Islet precursor cell (in vitro differentiated cells): Measurements from ENCODE around the gene NR4A1.

ENCODE experiments used
- DNase-seq: peaks from one replicate; pipeline ENCODE4 v3.0.0-alpha.2; 2018

The NR4A1 gene

DNA sequence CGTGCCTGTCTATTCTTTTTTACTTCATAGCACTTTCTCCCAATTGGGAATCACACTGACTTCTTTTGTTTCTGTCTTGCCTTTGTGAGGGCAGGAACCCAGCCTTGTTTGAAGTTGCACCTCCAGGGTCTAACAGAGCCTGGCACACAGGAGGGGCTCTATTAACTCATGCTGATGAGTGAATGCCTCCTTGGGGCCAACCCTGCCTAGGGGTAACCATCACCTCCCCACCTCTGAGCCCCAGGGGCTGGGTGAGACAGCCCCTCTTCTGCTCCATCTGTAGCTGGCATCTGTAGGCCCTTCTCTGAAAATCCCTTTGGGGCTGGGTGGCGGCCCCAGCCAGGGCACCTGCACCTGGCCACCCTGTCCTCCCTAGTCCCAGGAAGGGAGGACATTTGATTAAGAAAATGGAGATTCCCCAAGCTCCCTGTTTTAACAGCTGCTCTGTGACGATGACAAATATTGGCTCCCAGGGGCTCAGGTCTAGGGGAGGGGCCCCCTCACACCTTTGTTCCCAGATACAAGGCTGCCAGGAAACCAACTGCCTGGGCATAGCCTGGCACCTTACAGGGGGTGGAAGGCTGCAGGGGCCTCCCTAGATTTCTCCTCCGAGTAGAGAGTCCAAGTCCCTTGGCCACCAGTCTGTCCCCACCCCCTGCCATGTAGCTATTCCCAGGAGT is 32.7 kb upstream of the NR4A1 start:
- DNase-seq: no peak

DNA sequence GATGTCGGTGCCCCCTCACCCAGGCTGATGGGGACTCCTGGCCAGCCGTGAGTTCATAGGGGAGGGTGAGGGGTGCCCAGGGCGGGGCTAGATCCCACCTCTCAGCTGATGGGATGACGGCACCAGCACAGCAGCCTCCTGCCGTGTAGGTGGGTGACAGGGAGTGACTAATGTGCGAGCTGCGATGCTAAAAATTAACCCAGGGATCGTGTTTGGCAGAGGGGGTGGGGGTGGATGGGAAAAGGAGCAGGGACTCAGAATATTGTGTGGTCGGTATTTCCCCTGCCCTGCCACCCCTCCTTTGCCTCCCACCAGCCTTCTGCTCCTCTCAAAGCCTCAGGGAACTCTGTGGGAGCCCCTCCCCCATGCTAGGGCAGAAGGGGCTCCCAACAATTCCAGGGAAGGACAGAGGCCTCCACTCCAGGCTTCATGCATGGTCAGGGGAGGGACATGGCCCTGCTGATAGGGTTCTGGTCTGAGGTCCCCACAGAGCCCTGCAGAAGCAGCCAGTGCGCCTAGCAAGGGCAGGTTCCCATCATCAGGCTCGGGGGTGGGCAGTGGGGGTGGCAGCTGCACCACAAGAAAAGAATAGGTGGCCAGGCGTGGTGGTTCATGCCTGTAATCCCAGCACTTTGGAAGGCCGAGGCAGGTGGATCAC is 32.0 kb upstream of the NR4A1 start:
- no peak for DNase-seq

DNA sequence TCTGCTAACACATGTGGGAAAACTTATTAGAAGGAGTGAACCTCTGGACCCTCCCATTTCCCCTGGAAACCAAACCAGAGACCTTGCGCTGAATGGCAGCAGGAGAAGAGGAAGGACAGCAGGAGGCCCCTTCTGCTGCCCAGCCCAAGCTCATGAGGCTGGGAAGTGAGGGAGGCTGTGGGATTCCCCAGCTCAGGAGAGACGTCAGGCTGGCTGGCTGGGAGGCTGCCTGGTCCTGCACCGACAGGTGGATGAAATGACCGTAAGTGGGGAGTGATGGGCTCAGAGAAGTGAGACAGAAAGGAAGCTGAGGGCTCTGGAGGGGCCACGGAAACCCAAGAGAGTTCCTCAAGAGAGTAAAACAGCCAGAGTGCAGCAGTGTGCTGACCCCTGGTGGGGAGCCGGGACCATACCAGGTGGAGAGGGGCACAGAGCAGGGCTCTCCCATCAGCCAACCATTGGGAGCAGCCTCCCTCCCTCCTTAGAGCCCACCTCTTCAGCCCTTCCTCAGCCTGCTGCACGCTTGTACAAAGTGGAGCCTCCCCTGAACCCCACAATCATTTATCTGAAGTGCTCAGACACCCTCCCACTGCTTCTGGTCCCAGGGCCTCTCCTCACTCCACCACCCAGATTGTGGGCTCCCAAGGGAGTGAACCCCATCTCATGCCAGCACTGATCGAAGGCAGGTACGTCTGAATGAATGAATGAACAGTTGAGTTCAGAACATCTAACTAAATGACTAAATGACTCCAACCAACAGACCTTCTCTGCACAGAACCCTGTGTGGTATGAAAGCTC is 30.5 kb upstream of the NR4A1 start:
- DNase-seq: peak; percentile 93

DNA sequence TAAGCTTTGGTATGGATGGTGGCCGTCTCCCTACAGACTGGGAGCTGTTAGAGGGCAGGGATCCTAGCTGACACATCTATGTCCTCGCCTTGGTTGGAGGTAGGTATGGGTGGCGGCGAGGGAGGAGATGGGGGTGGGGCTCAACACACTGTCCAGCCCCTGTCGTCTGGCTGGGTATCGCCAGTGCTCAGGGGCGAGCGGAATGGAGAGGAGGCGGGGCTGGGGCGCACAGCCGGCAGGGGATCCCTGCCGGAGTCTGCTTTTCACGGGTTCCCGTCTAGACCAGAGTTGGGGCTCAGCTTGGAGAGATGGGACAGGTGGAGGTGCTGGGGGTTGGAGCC is 28.4 kb upstream of the NR4A1 start:
- peak; percentile 87 for DNase-seq

DNA sequence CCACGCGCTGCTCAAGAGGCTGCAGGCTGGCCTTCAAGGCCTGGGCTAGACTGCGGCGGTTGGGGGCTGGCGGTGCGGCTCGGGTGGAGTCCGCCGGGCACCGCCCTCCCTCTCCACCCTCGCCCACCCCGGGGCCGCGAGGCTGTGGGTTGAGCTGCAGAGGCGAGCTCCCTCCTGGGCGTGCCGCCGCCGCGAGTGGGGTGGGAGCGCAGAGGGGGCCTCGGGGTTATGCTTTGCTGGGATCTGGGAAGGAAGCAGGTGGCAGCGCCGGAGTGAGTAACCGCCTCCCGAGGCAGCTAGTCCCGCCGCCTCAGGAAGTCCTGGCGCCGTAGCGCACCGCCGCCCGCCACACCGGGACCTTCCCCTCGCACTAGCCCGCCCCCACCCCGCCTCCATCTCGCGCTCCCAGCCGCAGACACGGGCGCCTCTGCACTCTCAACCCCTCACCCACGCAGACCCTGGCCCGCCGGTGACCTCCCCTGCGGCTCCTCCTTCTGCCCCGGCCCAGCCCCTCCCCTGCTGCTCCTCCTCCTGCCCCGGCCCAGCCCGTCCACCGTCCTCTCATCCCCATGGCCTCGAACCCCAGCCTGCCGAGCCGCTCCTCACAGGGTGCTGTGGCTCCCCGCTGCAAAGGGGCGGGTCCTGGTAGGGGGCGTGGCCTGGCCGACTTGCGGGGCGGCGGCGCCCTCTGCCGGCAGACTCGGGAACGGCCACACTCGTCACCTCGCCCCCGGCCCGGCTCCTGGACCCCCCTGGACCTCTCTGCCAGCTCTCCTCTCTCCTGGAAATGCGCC is 27.9 kb upstream of the NR4A1 start:
- peak; percentile 97 for DNase-seq

DNA sequence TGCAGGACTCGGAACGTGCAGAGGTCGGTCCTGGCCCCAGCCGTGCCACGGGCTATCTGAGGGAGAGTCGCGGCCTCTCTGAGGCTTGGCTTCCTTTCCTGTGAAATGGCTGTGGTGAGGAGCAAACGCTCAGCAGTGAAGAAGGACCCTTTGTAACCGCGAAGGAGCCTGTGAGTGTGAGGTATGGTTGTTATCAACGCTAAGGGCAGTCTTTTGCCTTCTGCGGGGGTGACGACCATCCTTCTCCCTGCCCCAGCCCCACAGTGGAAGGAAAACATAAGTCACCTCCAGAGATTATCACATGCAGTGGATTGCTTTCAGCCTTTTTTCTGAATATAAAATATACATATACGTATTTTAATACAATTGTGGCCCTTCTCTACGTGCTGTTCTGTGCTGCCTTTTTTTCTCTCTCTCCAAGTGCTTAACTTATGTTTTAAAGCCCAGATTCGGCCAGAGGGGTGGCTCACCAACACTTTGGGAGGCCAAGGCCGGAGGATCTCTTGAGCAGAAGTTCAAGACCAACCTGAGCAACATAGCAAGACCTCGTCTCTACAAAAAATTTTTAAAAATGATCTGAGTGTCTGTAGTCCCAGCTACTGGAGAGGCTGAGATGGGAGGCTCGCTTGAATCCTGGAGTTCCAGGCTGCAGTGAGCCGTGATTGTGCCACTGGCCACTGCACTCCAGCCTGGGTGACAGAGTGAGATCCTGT is 27.1 kb upstream of the NR4A1 start:
- no peak for DNase-seq

DNA sequence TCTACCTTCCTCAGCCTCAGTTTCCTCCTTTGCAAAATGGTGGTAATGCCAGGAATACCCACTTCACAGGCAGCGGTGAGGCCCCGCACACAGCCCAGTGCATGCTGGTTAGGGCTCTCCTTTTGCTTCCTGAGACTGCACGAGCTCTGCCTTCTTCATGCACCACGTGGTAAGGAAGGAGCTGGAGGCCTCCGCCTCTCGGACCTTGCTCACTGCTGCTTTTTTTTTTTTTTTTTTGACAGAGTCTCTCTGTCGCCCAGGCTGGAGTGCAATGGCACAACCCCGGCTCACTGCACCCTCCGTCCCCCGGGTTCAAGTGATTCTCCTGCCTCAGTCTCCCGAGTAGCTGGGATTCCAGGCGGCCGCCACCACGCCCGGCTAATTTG is 26.4 kb upstream of the NR4A1 start:
- DNase-seq: no peak

DNA sequence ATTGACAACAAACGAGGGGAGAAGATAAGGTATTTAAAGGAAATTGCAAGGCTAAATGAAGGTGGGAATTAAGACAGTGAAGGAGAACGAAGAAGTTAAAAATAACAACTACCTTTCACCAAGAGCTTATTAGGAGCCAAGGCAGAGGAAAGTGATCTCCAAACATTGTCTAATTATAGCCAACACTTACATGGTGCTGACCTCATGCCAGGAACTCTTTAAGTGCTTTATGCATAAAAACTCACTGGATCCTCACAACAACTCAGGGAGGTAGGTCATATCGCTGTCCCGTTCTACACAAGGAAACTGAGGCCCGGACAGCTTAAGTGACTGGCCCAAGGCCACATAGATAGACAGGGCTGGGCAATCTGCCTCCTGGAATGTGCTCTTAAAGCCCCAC is 25.0 kb upstream of the NR4A1 start:
- DNase-seq: no peak

DNA sequence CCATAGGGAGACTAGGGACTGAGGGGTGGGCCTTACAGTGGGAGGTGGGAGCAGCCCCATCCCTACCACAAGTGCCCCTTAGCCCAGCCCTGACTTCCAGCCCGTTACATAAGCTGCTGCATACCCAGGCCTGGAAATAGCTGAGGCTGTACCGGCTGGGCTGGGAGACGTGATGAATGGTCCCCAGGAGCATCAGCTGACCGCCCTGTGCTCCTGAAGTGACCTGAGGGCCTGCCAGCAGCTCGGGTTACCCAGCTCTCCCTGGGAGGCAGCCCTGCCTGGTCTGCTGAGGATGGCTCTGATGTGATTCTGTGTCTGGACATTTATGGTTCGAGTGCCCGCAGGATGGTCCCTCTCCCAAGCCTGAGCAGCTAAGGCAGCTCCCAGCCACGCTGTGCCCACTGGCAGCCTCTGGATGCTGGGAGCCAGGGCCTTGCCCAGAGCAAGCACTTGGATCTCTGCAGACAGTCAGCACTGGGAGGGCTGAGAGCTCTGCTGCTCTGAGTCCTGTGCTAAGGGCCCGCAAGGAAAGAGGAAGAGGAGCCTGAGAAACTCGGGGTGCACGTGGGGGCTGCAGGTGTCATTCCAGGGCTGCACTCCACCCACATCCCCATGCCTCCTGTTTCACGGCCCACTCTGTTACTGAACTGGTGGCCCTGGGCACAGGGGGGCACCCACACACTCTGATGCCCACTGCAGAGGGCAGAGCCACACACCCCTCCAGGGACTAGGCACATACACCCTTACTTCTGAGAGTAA is 24.0 kb upstream of the NR4A1 start:
- DNase-seq: peak; percentile 86

DNA sequence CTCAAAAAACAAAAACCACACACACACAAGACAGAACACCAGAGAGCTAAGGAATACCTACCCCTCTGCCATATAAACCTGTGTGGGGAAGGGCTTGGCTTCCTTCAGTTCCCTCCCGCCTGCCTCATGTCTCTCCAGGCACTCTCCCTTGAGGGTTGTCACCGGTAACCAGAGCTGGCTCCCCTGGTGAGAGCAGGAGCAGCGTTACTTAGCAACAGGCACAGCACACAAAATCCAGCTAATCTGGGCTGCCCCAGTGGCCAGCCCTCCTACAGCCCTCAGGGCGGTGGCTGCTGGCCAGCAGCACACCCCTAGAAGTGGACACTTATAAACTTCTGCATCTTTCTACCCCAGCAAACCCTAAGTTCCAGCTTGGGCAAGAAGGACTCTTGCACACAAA is 21.6 kb upstream of the NR4A1 start:
- DNase-seq: peak; percentile 95

DNA sequence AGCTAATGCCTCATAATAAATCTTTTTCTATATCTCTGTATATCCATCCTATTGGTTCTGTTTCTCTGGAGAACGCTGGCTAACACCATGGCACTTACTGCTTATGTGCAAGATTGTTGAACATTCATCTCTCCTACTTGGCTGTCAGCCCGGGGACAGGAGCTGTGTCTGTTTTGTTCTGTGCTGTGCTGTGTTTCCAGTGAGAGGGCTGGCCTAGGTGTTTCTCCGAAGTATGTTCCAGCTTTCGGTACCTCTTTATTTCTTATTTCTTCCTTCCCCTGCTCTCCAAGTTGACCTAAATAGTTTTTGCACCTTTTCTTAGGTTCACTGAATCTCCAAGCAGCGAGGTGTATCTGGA is 18.8 kb upstream of the NR4A1 start:
- DNase-seq: no peak

DNA sequence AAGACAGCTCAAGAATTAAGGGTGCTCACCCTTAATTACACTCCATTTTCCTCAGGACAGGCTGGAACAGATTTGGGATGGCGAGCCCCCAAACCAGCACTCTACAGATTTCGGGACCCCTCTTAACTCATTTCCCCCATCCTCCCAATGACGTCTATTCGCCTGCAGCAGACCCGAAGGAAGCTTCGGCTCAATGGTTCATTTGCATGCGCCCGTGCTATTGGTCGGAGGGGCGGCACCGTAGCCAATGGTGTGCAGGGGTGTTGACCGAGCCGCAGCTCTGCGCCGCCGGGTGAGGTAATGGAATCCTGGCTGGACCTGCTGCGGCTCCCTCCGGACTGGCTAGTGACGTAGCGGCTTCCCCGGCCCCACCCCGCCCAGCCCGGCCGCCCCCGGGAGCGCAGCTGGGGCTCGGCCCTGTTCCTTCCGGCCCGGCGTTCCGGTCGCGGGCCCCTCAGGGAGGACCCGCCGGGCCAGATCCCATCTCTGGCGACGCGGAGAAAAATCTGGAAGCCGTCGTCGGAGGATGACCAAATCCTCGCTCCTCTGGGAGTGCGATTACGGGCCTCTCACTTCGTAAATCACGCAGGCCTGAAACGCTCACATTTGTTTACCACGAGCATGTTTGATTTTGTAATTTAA is 18.3 kb upstream of the NR4A1 start:
- DNase-seq: peak; percentile 100

DNA sequence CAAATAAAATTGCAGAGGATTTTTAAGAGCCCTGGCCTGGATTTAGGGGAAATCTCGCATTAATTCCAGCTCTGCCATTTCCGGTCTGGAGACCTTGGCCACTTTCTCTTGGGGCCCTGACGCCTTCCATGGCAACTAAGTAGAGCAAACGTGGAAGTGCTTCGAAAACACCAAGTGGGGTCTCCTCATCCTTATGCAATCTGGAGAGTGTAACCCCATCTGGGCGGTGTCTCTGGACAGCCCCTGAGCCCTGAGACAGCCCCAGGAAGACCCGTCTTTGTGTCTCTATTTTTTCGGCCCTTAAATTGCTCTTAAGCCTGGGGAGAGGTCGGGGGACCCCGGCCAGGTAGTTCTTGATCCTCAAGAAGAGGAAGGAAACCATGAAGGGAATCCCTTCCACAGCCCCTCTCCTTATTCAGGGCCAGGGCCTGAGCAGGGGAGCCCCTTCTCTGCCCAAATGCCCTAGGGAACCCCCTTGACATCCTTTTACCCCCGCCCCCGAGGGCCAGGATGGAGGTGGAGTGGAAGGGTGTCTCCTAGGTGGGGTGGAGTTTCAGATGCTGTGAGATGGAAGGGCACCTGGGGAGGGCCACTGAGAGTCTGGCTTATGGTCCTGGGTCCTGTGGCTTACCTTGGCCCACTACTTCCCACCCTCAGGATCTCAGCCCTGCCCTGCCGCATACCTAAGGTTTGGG is 17.6 kb upstream of the NR4A1 start:
- no peak for DNase-seq

DNA sequence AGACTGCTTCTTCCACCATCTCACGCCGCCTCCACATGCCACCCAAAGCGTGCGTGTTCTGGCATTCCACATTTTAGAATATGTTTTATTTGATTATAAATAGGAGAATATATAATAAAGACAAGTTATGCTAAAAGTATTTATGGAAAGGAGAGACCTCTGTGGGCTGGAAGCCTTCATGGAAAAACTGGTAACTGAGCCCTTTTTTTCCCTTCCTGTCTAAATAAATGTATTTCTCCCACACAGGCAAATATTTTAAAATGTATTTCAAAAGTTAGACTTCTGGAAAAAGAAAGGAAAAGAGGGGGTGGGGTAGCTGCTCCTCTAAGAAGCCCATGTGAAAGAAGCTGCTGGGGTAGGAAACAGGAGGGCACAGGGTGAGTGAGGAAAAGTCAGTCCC is 16.1 kb upstream of the NR4A1 start:
- DNase-seq: no peak

DNA sequence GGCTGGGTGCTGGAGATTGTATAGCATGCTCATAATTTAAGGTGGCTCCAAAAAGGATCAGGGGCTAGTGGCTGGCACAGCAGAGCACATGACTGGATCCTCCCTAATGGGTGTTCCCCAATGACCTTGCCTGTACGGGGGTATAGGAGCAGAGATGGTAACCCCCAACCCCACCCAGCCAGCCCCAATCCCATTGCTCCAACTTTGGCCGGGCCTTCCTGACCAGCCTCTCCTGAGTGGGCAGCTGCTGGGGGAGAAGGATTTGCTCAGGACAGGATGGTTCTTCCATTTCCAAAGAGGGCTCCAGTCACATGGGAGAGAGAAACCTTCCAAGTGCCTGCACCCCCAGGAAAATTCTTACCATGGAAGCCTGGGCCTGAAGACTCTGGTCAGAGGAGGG is 15.3 kb upstream of the NR4A1 start:
- no peak for DNase-seq

DNA sequence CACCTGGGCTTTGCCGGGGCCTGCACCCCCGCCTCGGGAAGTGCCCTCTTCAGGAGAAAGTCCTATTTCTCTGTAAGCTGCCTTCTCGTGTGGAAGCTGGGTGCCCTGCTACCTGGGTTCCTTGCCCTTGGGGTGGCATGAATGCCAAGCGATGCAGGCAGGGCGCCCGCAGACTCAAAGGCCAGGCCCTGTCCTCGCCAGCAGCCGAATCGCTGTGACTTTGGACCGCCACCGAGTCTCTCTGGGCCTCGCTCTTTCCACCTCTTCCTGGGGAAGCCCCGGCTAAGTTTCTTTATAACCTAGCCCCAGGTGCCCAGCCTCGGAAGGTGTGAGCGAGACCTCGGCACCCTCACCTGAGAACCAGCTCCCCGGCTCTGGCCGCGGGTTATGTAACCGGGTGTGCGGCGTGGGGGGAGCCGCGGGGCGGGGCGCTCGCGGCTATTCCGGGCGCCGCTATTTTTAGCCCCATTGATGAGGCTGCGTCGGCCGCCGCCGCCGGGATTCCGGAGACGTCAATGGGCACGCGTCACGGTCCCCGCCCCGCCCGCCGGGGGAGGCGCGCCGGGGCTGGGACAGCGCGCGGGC is 14.6 kb upstream of the NR4A1 start:
- peak; percentile 91 for DNase-seq

DNA sequence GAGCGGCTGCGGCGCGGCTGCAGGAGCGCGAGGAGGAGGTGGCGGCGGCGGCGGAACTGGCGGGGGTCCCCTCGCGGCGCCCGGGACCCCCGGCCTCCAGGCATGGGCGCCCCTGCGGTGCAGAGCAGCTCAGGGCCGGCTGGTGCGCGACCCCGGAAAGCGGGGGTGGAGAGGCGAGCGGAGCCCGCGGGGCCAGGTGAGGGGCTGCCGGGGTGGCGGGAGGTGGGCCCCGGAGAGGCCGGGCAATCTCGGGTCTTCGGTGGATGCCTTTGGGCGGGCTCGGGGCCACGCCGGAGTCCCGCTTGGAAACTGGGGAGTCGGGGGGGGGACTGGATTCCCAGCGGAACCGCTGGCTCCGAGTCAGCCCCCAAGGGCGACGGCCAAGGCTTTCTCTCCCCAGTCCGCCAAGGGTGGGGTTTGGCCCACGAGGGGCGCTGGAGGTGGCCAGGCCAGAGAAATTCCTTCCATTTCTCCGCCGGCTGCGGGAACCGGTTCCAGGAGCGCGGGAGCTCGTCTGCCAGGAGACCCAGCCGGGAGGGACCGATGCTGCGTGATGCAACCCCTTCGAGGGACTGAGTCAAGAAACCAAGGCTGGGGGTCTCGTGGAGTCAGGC is 13.9 kb upstream of the NR4A1 start:
- peak; percentile 91 for DNase-seq

DNA sequence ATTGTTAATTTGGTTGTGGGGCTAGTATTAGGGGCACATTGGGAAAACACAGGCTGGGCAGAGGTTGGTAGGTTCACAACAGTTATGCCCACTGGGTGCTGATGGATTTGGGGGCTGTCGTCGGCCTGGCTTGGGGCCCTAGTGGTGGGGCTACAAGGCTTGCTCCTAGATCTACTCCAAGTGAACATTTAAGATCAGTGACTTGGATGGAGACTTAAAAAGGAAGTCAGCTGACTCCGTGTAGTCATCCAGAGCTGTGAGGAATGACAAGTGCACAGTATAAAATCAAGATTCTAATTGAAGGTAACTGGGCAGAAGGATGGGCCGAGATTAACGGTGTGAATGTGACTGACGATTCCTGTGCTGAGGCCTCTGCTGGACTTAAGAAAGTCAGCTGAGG is 12.8 kb upstream of the NR4A1 start:
- DNase-seq: no peak

DNA sequence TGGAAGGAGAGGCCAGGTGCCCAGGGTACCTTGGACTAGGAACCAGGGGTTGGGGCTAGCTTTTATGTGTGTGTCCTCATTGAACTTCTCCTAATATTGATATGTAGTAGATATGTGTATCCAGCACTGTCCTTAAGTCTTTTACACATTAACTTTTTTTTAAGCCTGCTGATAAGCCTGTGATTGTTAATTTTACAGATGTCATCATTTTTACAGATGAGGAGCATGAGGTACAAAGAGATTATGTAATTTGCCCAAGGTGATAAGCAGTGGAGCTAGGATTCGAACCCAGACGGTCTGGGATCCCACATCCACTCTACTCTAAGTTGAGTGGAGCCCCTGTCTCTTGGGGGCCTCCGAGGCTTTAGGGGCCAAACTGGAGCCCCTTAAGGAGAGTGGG is 10.2 kb upstream of the NR4A1 start:
- DNase-seq: no peak

DNA sequence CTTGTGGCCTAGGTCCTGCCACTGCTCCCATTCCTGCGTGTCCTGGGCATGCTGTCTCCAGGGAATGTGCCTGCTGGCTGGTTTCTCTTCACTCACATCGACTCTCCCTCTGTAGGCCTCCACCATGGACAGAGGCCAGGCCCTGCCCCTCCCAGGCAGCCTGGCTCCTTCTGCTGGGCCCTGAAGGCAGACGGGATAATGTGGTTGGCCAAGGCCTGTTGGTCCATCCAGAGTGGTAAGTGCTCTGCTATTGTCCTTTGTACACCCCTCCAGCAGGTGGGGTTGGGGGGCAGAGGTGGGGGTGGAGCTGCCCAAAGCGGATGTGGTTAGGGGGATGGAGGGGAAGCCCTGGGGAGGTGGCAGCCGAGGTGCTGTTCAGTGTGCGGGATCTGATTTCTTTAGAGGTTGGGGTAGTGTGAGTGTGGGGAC is 9.5 kb upstream of the NR4A1 start:
- DNase-seq: peak; percentile 87
